Peyer's patch (tissue), 4 donors: ENCODE data around the gene NPTN.

Source experiments
- CTCF ChIP-seq, 6 experiments: fragments of 450-650 bp in 4 of 6; fragments of 200-600 bp in 2 of 6; sonication (generic) in 1 of 6; IDR thresholded peaks; one replicate each; pipeline ENCODE4 v1.5.1; 2017 to 2019; ENCODE audit warnings: antibody characterized with exemption in 6 of 6, mild to moderate bottlenecking in 3 of 6, moderate library complexity in 1 of 6
- POLR2A ChIP-seq, 2 donors: fragments of 450-650 bp; IDR thresholded peaks; one replicate each; pipeline ENCODE4 v1.5.1; 2017; ENCODE audit warnings: antibody characterized with exemption in 2 of 2, mild to moderate bottlenecking in 2 of 2, moderate library complexity in 2 of 2

GRCh38 chr15:73555080-73555479 is 78.1 kb downstream of the NPTN start:
- TF ChIP-seq POLR2A (IDR thresholded peaks at IDR 0.05) (no peak), CTCF (IDR thresholded peaks at IDR 0.05) (no peak)
